ENCODE data around the gene DCTN5. TPM values are rescaled to one million over a fixed set of nuclear protein-coding genes. Genes with fewer than 3 reads are reported as not detected.
A peak's percentile ranks its signal among the peaks of the same experiment; 100 is the strongest.
"Not testable (repeated sequence)": the region's sequence is repeated elsewhere in the genome, so short reads cannot be mapped to it uniquely, and the experiment has no call there.

Gene DCTN5
- polyA plus RNA-seq, 1 donor, result 54.0 TPM

DNA sequence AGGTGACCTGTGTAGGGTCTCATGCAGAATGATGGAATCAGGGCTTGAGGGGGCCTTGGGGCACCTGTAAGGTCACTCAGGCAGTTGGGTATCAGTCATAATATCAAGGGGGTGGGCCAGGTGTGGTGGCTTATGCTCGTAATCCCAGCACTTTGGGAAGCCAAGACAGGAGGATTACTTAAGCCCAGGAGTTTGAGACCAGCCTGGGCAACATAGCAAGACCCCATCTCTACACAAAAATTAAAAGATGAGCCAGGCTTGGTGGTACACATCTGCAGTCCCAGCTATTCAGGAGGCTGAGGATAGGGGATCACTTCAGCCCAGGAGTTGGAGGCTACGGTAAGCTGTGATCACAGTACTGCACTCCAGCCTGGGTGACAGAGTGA, 64.2 kb downstream of the DCTN5 start:
- Histone ChIP-seq H3K27me3 (ENCODE audit: control insufficient read depth, insufficient read depth, low read length) (no peaks in the 10 kb centered on the region), H3K27ac (ENCODE audit: low read length) (no peak overlapping the region), H3K4me1 (ENCODE audit: control insufficient read depth, insufficient read depth, low read length) (no peaks in the 10 kb centered on the region), H3K36me3 (ENCODE audit: control insufficient read depth, insufficient read depth, low read length) (no peaks in the 10 kb centered on the region), H3K9me3 (ENCODE audit: control insufficient read depth, low read depth, low read length) (no peaks in the 10 kb centered on the region), H3K4me3 (ENCODE audit: low read length) (no peak overlapping the region)
- no CpG with 5 or more reads among the region's 2 CpGs for WGBS (ENCODE audit: insufficient coverage, low lambda C conversion rate)
- DNase-seq, result no peak

DNA sequence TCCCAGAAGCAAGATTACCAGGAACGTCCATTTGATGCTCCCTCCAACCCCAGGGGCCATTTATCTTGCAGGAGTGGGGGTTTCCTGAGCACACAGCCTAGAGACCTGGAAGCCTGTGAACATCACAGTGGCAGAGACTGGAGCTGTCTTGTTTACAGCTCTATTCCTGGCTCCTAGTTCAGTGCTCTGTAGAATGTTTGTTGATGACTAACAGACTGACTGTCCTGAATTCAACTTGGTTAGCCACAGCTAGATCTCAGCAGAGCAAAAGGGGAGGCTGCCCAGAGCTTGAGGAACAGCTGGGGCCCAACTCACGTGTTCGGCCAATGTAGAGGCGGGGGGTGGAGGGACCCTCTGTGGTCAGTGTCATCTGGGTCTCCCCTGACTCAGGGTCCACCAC, 65.2 kb downstream of the DCTN5 start:
- Histone ChIP-seq H3K9me3 (ENCODE audit: control insufficient read depth, low read depth, low read length) (no peaks in the 10 kb centered on the region), H3K4me1 (ENCODE audit: control insufficient read depth, insufficient read depth, low read length) (no peaks in the 10 kb centered on the region), H3K4me3 (ENCODE audit: low read length) (no peak overlapping the region), H3K36me3 (ENCODE audit: control insufficient read depth, insufficient read depth, low read length) (no peaks in the 10 kb centered on the region), H3K27me3 (ENCODE audit: control insufficient read depth, insufficient read depth, low read length) (peaks cover under 1% of the 10 kb centered on the region), H3K27ac (ENCODE audit: low read length) (no peak overlapping the region)
- DNase-seq, result no peak
- no CpG with 5 or more reads among the region's 4 CpGs for WGBS (ENCODE audit: insufficient coverage, low lambda C conversion rate)

DNA sequence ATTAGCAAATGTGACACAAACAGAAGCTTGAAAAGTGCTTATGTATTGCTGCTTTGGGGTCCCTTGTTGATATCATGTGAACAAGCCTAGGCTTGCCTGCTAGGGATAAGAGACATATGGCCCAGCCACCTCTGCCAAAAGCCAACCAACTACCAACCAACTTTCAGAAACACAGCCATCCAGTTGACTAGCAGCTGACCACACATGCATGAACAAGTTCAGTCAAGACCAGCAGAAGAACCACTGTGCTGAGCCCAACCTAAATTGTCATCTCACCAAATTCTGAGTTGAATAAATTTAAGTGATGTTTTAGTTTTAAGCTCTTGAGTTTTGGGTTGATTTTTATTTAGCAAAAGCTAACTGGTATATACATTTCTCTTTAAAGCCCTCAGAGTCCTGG, 68.3 kb downstream of the DCTN5 start:
- no peak overlapping the region for H3K27ac ChIP-seq (ENCODE audit: low read length)
- no peak for DNase-seq
- peaks cover 5% of the 10 kb centered on the region for H3K4me1 ChIP-seq (ENCODE audit: control insufficient read depth, insufficient read depth, low read length)
- H3K27me3 ChIP-seq (ENCODE audit: control insufficient read depth, insufficient read depth, low read length), result peaks cover 27% of the 10 kb centered on the region
- no peaks in the 10 kb centered on the region for H3K9me3 ChIP-seq (ENCODE audit: control insufficient read depth, low read depth, low read length)
- H3K36me3 ChIP-seq (ENCODE audit: control insufficient read depth, insufficient read depth, low read length), result no peaks in the 10 kb centered on the region
- no peak overlapping the region for H3K4me3 ChIP-seq (ENCODE audit: low read length)

DNA sequence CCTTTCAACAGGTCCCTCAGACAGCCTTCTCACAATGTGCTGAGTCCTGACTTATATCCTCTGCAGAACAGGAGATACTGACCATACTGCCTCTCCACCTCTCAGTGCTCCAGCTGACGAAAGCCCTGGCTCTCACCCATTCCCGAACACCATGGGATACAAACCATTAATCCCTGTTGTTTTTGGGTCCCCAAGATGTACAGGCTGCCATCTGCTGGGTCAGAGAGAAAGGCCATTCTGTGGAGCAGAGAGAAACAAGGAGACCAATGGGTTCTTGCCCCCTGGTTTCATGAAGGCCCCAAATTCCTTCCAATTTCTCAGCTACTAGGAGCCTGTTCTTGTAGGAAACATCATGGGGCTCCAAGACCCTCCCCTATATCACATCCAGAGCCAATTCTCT, 68.7 kb downstream of the DCTN5 start:
- no peak overlapping the region for H3K4me3 ChIP-seq (ENCODE audit: low read length)
- H3K9me3 ChIP-seq (ENCODE audit: control insufficient read depth, low read depth, low read length), result no peaks in the 10 kb centered on the region
- no CpG with 5 or more reads among the region's 2 CpGs for WGBS (ENCODE audit: insufficient coverage, low lambda C conversion rate)
- H3K4me1 ChIP-seq (ENCODE audit: control insufficient read depth, insufficient read depth, low read length), result peaks cover 5% of the 10 kb centered on the region
- no peaks in the 10 kb centered on the region for H3K36me3 ChIP-seq (ENCODE audit: control insufficient read depth, insufficient read depth, low read length)
- no peak overlapping the region for H3K27ac ChIP-seq (ENCODE audit: low read length)
- no peak for DNase-seq
- peaks cover 29% of the 10 kb centered on the region for H3K27me3 ChIP-seq (ENCODE audit: control insufficient read depth, insufficient read depth, low read length)

DNA sequence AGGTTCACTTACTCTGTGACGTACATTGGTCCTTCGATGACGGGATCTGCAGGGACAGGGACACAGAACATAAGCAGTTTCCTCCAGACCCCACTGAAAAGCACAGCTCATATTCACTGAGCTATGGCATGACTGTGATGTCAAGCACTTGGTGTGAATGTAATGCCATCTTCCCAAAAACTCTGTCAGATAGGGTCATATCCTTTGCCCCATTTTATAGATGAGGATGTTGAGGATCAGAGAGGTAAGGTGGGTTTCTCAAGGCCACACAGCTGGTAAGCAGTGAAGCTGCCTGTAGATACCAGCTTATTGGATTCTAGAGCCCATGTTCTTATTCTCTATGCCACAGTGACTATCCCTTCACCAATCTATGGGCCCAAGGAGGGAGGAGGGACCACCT, 69.2 kb downstream of the DCTN5 start:
- Histone ChIP-seq H3K36me3 (ENCODE audit: control insufficient read depth, insufficient read depth, low read length) (no peaks in the 10 kb centered on the region), H3K27ac (ENCODE audit: low read length) (no peak overlapping the region), H3K4me3 (ENCODE audit: low read length) (no peak overlapping the region), H3K27me3 (ENCODE audit: control insufficient read depth, insufficient read depth, low read length) (peaks cover 29% of the 10 kb centered on the region), H3K4me1 (ENCODE audit: control insufficient read depth, insufficient read depth, low read length) (peaks cover 5% of the 10 kb centered on the region), H3K9me3 (ENCODE audit: control insufficient read depth, low read depth, low read length) (no peaks in the 10 kb centered on the region)
- no CpG with 5 or more reads among the region's 3 CpGs for WGBS (ENCODE audit: insufficient coverage, low lambda C conversion rate)
- no peak for DNase-seq

DNA sequence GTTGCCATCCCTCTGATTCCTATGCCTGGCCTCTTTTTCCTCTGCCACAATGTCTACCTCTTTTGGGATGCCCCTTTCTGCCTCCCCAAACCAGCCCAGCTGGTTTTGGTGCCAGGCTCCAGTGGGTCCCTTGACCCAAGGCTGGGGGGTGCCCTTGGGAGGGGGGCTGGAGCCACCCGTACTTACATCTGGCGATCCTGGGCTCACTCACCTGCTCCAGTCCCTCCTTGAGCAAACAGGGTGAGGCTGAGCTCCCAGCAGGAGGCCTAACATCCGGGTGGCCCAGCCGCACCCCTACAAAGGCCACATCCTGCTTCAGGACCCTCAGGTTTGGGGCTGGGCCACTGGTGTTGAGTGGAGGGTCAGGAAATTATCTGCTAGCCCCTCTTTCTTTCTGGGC, 70.5 kb downstream of the DCTN5 start:
- no peaks in the 10 kb centered on the region for H3K36me3 ChIP-seq (ENCODE audit: control insufficient read depth, insufficient read depth, low read length)
- H3K4me1 ChIP-seq (ENCODE audit: control insufficient read depth, insufficient read depth, low read length), result peaks cover 5% of the 10 kb centered on the region
- H3K27me3 ChIP-seq (ENCODE audit: control insufficient read depth, insufficient read depth, low read length), result peaks cover 29% of the 10 kb centered on the region
- no peaks in the 10 kb centered on the region for H3K9me3 ChIP-seq (ENCODE audit: control insufficient read depth, low read depth, low read length)
- no peak overlapping the region for H3K27ac ChIP-seq (ENCODE audit: low read length)
- WGBS (ENCODE audit: insufficient coverage, low lambda C conversion rate), result no CpG with 5 or more reads among the region's 4 CpGs
- peak in 1 of 2 donors; percentile 61 for DNase-seq
- no peak overlapping the region for H3K4me3 ChIP-seq (ENCODE audit: low read length)

DNA sequence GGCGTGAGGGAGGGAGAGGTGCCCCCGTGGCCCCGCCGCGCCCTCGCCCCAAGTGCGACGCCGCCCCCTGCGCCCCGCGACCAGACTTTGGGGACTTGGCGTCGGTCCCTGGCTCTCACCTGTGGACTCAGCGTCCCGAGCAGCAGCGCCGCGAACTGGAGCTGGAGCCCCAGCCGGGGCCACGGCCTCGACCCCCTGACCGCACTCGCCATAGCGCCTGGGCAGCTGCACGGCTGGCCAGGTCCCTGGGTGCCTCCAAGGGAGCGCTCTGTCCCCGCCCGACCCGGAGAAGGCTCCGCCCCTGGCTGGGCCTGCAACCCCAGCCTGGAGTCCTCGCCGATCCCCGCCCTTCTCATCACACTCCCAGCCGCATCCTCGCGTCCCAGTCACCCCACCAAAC, 71.7 kb downstream of the DCTN5 start, which contains the start of gene ERN2:
TSS of gene ERN2 (minus strand) at position 247 of the 400 bp plus-strand sequence. CDS start at position 212, 35 bp downstream.
- H3K4me3 ChIP-seq (ENCODE audit: low read length), result no peak within 1 kb of the TSS
- no peak within 1 kb of the TSS for H3K27ac ChIP-seq (ENCODE audit: low read length)
- DNase-seq, result peak in 1 of 2 donors; percentile 32
- no peaks in the 10 kb centered on the region for H3K9me3 ChIP-seq (ENCODE audit: control insufficient read depth, low read depth, low read length)
- WGBS (ENCODE audit: insufficient coverage, low lambda C conversion rate), result no CpG with 5 or more reads among the region's 37 CpGs
- peaks cover 32% of the 10 kb centered on the region for H3K27me3 ChIP-seq (ENCODE audit: control insufficient read depth, insufficient read depth, low read length)
- peaks cover 5% of the 10 kb centered on the region for H3K4me1 ChIP-seq (ENCODE audit: control insufficient read depth, insufficient read depth, low read length)
- no peaks in the 10 kb centered on the region for H3K36me3 ChIP-seq (ENCODE audit: control insufficient read depth, insufficient read depth, low read length)

DNA sequence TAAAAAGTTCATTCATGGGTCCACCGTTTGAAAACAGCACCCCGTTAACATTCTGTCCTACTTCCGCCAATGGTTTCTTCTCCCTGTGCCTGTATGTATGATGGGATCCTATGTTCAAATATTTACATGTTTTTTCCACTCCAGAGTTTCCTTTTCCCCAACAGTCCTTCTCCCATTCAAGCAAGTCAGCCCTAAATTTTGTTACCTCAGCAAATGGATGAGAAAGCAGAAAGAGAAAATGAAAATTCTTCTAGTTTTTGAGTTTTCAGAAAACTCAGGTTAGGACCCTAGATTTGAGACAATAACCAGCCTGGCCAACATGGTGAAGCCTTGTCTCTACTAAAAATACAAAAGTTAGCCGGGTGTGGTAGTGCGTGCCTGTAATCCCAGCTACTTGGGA, 75.2 kb downstream of the DCTN5 start:
- no peaks in the 10 kb centered on the region for H3K36me3 ChIP-seq (ENCODE audit: control insufficient read depth, insufficient read depth, low read length)
- peaks cover 5% of the 10 kb centered on the region for H3K4me1 ChIP-seq (ENCODE audit: control insufficient read depth, insufficient read depth, low read length)
- H3K4me3 ChIP-seq (ENCODE audit: low read length), result no peak overlapping the region
- 84% methylated on average over 3 of the region's 5 CpGs for WGBS (ENCODE audit: insufficient coverage, low lambda C conversion rate)
- no peak overlapping the region for H3K27ac ChIP-seq (ENCODE audit: low read length)
- no peak for DNase-seq
- peaks cover 31% of the 10 kb centered on the region for H3K27me3 ChIP-seq (ENCODE audit: control insufficient read depth, insufficient read depth, low read length)
- no peaks in the 10 kb centered on the region for H3K9me3 ChIP-seq (ENCODE audit: control insufficient read depth, low read depth, low read length)

DNA sequence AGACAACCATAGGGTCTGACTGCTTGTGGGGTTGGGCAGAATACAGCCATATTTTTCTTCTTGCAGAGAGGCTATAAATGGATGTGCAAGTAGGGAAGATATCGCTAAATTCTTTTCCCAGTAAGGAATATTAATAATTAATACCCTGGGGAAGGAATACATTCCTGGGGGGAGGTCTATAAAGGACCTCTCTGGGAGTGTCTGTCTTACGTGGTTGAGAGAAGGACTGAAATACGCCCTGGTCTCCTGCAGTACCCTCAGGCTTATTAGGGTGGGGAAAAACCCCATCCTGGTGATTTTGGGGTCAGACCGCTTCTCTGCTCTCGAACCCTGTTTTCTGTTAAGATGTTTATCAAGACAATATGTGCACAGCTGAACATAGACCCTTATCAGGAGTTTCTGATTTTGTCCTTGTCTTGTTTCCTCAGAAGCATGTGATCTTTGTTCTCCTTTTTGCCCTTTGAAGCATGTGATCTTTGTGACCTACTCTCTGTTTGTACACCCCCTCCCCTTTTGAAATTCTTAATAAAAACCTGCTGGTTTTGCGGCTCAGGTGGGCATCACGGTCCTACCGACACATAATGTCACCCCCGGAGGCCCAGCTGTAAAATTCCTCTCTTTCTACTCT, 81.5 kb downstream of the DCTN5 start:
- H3K27me3 ChIP-seq (ENCODE audit: control insufficient read depth, insufficient read depth, low read length); H3K36me3 ChIP-seq (ENCODE audit: control insufficient read depth, insufficient read depth, low read length); DNase-seq; H3K4me3 ChIP-seq (ENCODE audit: low read length); H3K9me3 ChIP-seq (ENCODE audit: control insufficient read depth, low read depth, low read length); H3K4me1 ChIP-seq (ENCODE audit: control insufficient read depth, insufficient read depth, low read length); H3K27ac ChIP-seq (ENCODE audit: low read length): not testable (repeated sequence)
- no CpG with 5 or more reads among the region's 9 CpGs for WGBS (ENCODE audit: insufficient coverage, low lambda C conversion rate)

DNA sequence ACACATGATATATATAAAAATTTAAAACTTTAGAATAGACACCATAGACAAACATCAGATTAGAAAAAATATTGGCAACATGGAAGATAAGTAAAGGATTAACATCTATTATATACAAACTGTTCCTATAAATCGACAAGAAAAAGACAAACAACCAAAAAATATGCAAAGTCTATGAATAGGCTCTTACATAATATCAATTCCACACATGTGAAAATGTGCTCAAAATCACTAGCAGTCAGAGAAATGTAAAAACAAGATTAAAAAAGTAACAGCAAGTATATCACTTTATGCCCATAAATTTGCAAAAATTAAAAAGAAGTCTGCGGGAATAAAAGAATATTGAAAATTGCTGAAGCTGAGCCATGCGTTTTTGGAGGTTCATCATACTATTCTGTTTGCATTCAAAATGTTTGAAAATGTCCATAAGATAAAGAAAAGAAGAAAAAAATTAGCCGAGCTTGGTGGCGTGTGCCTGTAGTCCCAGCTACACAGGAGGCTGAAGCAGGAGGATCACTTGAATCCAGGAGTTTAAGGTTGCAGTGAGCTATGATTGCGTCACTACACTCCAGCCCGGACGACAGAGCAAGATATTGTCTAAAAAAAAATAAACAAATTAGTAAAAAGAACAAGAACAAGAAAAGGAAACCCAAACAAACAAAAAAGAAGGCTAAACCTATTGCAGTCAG, 83.0 kb downstream of the DCTN5 start:
- no peaks in the 10 kb centered on the region for H3K36me3 ChIP-seq (ENCODE audit: control insufficient read depth, insufficient read depth, low read length)
- WGBS (ENCODE audit: insufficient coverage, low lambda C conversion rate), result 87% methylated on average over 6 of the region's 8 CpGs
- no peaks in the 10 kb centered on the region for H3K9me3 ChIP-seq (ENCODE audit: control insufficient read depth, low read depth, low read length)
- H3K4me1 ChIP-seq (ENCODE audit: control insufficient read depth, insufficient read depth, low read length), result no peaks in the 10 kb centered on the region
- no peaks in the 10 kb centered on the region for H3K27me3 ChIP-seq (ENCODE audit: control insufficient read depth, insufficient read depth, low read length)
- no peak for DNase-seq
- H3K27ac ChIP-seq (ENCODE audit: low read length), result no peak overlapping the region
- H3K4me3 ChIP-seq (ENCODE audit: low read length), result no peak overlapping the region

DNA sequence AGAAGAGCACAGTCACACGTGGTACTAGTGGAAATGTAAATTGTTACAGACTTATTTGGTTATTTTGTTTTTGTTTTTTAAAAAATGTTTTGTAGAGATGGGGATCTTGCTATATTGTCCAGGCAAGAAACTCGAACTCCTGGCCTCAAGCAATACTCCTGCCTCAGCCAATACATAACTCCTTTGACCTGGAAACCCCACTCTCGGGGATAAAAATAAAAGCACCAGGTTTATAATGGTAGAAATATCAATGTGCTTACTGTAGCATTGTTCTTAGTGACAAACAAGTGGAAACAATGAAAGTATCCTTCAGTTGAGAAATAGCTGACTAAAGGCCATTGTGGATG, 83.5 kb downstream of the DCTN5 start:
- Histone ChIP-seq H3K4me3 (ENCODE audit: low read length) (no peak overlapping the region), H3K36me3 (ENCODE audit: control insufficient read depth, insufficient read depth, low read length) (no peaks in the 10 kb centered on the region), H3K9me3 (ENCODE audit: control insufficient read depth, low read depth, low read length) (no peaks in the 10 kb centered on the region), H3K4me1 (ENCODE audit: control insufficient read depth, insufficient read depth, low read length) (no peaks in the 10 kb centered on the region), H3K27ac (ENCODE audit: low read length) (no peak overlapping the region), H3K27me3 (ENCODE audit: control insufficient read depth, insufficient read depth, low read length) (no peaks in the 10 kb centered on the region)
- WGBS (ENCODE audit: insufficient coverage, low lambda C conversion rate), result 40% methylated on average over 1 of the region's 3 CpGs
- DNase-seq, result no peak

Data from large intestine (tissue), 3 donors.